Measurements from ENCODE around the gene CATSPERZ.

- no peak for TF ChIP-seq ASH2L (IDR thresholded peaks at IDR 0.05; ENCODE audit: low read length)
- no peak for TF ChIP-seq JUND (IDR thresholded peaks at IDR 0.05; ENCODE audit: low read length)
Observed at GRCh38 chr11:64314805-64315561, 14.8 kb downstream of the CATSPERZ start.
